ENCODE results near the gene GP9.
"Not testable (repeated sequence)": the region's sequence is repeated elsewhere in the genome, so short reads cannot be mapped to it uniquely, and the experiment has no call there.

GRCh38 chr3:129067719-129068118, 7.1 kb downstream of the GP9 start:
- TF ChIP-seq POLR2A (IDR thresholded peaks at IDR 0.05; ENCODE audit: low read depth); CTCF (IDR thresholded peaks at IDR 0.05); POLR2AphosphoS5 (IDR thresholded peaks at IDR 0.05); EP300 (IDR thresholded peaks at IDR 0.05): not testable (repeated sequence)
